H1 (cell line): ENCODE data around the gene PIK3R1. TPM values are rescaled to one million over a fixed set of nuclear protein-coding genes. Genes with fewer than 3 reads are reported as not detected.

Experiments
- CTCF ChIA-PET: fragments of 300-600 bp; sonication (Branson Sonifier 250); formaldehyde crosslinking; loops from one replicate; lab custom pipeline; 2021; ENCODE audit not compliant: partially characterized antibody; lab: Charles Lee
- POLR2A ChIA-PET: fragments of 300-600 bp; sonication (Branson Sonifier 250); formaldehyde crosslinking; loops from one replicate; lab custom pipeline; 2021; ENCODE audit warnings: inconsistent platforms; ENCODE audit not compliant: partially characterized antibody; lab: Charles Lee
- DNase-seq, 2 experiments: peaks; one replicate each; pipeline versions ENCODE4 v3.0.0 to v3.0.0-alpha.2; 2010 to 2022; ENCODE audit warnings: low spot score in 2 of 2, low read depth in 1 of 2, mixed read lengths in 1 of 2
- FAIRE-seq: peaks from 2 replicates; lab custom pipeline; 2011; peaks lifted over from hg19 to GRCh38; lab: Jason Lieb, UNC
- H2AFZ ChIP-seq: 2 replicates; pipeline ENCODE4 v1.8.1; 2012; ENCODE audit warnings: low read length, inconsistent platforms
- H2AK5ac ChIP-seq: 2 replicates; pipeline ENCODE4 v1.6.1; 2013; ENCODE audit warnings: low read depth, low read length
- H2BK120ac ChIP-seq: replicated peaks from 2 replicates; pipeline ENCODE3; 2013; ENCODE audit warnings: low read depth, low read length, inconsistent platforms
- H2BK12ac ChIP-seq: 2 replicates; pipeline ENCODE4 v1.6.1; 2013; ENCODE audit warnings: low read depth, low read length
- H2BK15ac ChIP-seq: 2 replicates; pipeline ENCODE4 v1.6.1; 2013; ENCODE audit warnings: low read length
- H2BK20ac ChIP-seq: 2 replicates; pipeline ENCODE4 v1.6.1; 2013; ENCODE audit warnings: low read length
- H2BK5ac ChIP-seq: 2 replicates; pipeline ENCODE4 v1.6.1; 2013; ENCODE audit warnings: low read depth, low read length
- H3K14ac ChIP-seq: 2 replicates; pipeline ENCODE4 v1.6.1; 2013; ENCODE audit warnings: inconsistent platforms; ENCODE audit not compliant: insufficient read length
- H3K18ac ChIP-seq: 2 replicates; pipeline ENCODE4 v1.6.1; 2013; ENCODE audit warnings: low read length; ENCODE audit errors: extremely low read depth
- H3K23ac ChIP-seq: 2 replicates; pipeline ENCODE4 v1.6.1; 2013; ENCODE audit warnings: inconsistent platforms; ENCODE audit not compliant: insufficient read length
- H3K23me2 ChIP-seq: 2 replicates; pipeline ENCODE4 v1.6.1; 2013; ENCODE audit warnings: low read depth, low read length
- H3K27ac ChIP-seq: 2 replicates; pipeline ENCODE4 v1.6.1; 2011; ENCODE audit warnings: low read depth, low read length, inconsistent platforms
- H3K27me3 ChIP-seq, 4 experiments: replicated peaks in 1 of 4; 1 replicate in 1 of 4; 2 replicates in 3 of 4; pipeline versions ENCODE4 v1.6.1 to v1.8.1; 2011 to 2013; ENCODE audit warnings: low read length in 3 of 4, mild to moderate bottlenecking in 3 of 4, inconsistent platforms in 2 of 4, mixed read lengths in 2 of 4, moderate library complexity in 1 of 4; ENCODE audit not compliant: control insufficient read depth in 3 of 4, insufficient read depth in 3 of 4; ENCODE audit errors: extremely low read depth in 1 of 4
- H3K36me3 ChIP-seq, 4 experiments: 2 replicates each; pipeline versions ENCODE4 v1.6.1 to v1.8.1; 2011 to 2013; ENCODE audit warnings: mild to moderate bottlenecking in 4 of 4, low read length in 3 of 4, moderate library complexity in 2 of 4, control low read depth in 1 of 4, inconsistent platforms in 1 of 4; ENCODE audit not compliant: insufficient read depth in 4 of 4, control insufficient read depth in 2 of 4
- H3K4ac ChIP-seq: replicated peaks from 2 replicates; pipeline ENCODE3; 2013; ENCODE audit warnings: low read length, low read depth, mixed read lengths, inconsistent platforms; ENCODE audit not compliant: insufficient read length
- H3K4me1 ChIP-seq, 4 experiments: replicated peaks in 1 of 4; 1 replicate in 1 of 4; 2 replicates in 3 of 4; pipeline versions ENCODE4 v1.6.1 to v1.8.1; 2011 to 2013; ENCODE audit warnings: low read length in 3 of 4, inconsistent platforms in 2 of 4, mixed read lengths in 1 of 4; ENCODE audit not compliant: insufficient read depth in 4 of 4, control insufficient read depth in 3 of 4
- H3K4me2 ChIP-seq, 2 experiments: 2 replicates each; pipeline versions ENCODE4 v1.6.1 to v1.8.1; 2011 to 2013; ENCODE audit warnings: low read depth in 2 of 2, low read length in 2 of 2, control low read depth in 1 of 2, inconsistent platforms in 1 of 2, mild to moderate bottlenecking in 1 of 2; ENCODE audit not compliant: insufficient read depth in 1 of 2
- H3K4me3 ChIP-seq, 4 experiments: fragments of 200-600, 300-600 bp in 1 of 4; sonication (generic), shearing (Covaris generic), sonication (Bioruptor Twin) in 1 of 4; 2 replicates each; pipeline versions ENCODE4 v1.5.1 to v1.8.1; 2011 to 2016; ENCODE audit warnings: low read length in 4 of 4, low read depth in 3 of 4, control low read depth in 2 of 4, inconsistent platforms in 2 of 4, mild to moderate bottlenecking in 2 of 4, mixed read lengths in 1 of 4, moderate library complexity in 1 of 4; ENCODE audit not compliant: insufficient read depth in 2 of 4; ENCODE audit errors: extremely low read depth in 1 of 4
- H3K56ac ChIP-seq: replicated peaks from 2 replicates; pipeline ENCODE3; 2013; ENCODE audit warnings: low read depth, mild to moderate bottlenecking, mixed read lengths, low read length, inconsistent platforms; ENCODE audit not compliant: insufficient read length
- H3K79me1 ChIP-seq: 2 replicates; pipeline ENCODE4 v1.6.1; 2013; ENCODE audit warnings: low read depth, low read length, control low read depth
- H3K79me2 ChIP-seq, 2 experiments: 2 replicates each; pipeline versions ENCODE4 v1.6.1 to v1.8.1; 2012 to 2013; ENCODE audit warnings: low read length in 2 of 2, mild to moderate bottlenecking in 2 of 2, inconsistent platforms in 1 of 2; ENCODE audit not compliant: insufficient read depth in 2 of 2, control insufficient read depth in 1 of 2
- H3K9ac ChIP-seq, 4 experiments: replicated peaks in 1 of 4; 1 replicate in 1 of 4; 2 replicates in 3 of 4; pipeline versions ENCODE4 v1.6.1 to v1.8.1; 2011 to 2013; ENCODE audit warnings: low read depth in 3 of 4, low read length in 3 of 4, control low read depth in 2 of 4, mild to moderate bottlenecking in 2 of 4, moderate library complexity in 2 of 4, inconsistent platforms in 1 of 4; ENCODE audit errors: extremely low read depth in 1 of 4
- H3K9me3 ChIP-seq, 2 experiments: 2 replicates each; pipeline versions ENCODE4 v1.6.1 to v1.8.1; 2012 to 2013; ENCODE audit warnings: mild to moderate bottlenecking in 2 of 2, moderate library complexity in 2 of 2, control low read depth in 1 of 2, inconsistent platforms in 1 of 2, low read depth in 1 of 2, low read length in 1 of 2, mixed read lengths in 1 of 2; ENCODE audit not compliant: insufficient read depth in 2 of 2
- H4K20me1 ChIP-seq, 2 experiments: replicated peaks in 1 of 2; 2 replicates each; pipeline versions ENCODE3 to v1.8.1; 2011 to 2013; ENCODE audit warnings: inconsistent platforms in 2 of 2, low read length in 2 of 2, mild to moderate bottlenecking in 1 of 2; ENCODE audit not compliant: insufficient read depth in 2 of 2, control insufficient read depth in 1 of 2
- H4K5ac ChIP-seq: 2 replicates; pipeline ENCODE4 v1.6.1; 2013; ENCODE audit warnings: low read length, low read depth, mixed read lengths, inconsistent platforms; ENCODE audit not compliant: insufficient read length
- H4K8ac ChIP-seq: 2 replicates; pipeline ENCODE4 v1.8.0; 2013; ENCODE audit warnings: mild to moderate bottlenecking, moderate library complexity, low read length, inconsistent platforms; ENCODE audit not compliant: insufficient read depth; ENCODE audit errors: extremely low read depth
- H4K91ac ChIP-seq: replicated peaks from 2 replicates; pipeline ENCODE3; 2013; ENCODE audit warnings: low read length, mixed read lengths, inconsistent platforms; ENCODE audit not compliant: insufficient read length
- RXRA ChIP-seq: IDR thresholded peaks from 2 replicates; pipeline ENCODE4 v1.6.1; 2011; ENCODE audit warnings: low read depth, mild to moderate bottlenecking, low read length, moderate library complexity; ENCODE audit not compliant: insufficient read depth
- WGBS, 2 experiments: shearing (Covaris generic) in 1 of 2; methylation state at CpG; one replicate each; pipeline versions ENCODE4 v1.1.6 to v1.1.7; 2013 to 2015; ENCODE audit warnings: low lambda C conversion rate in 2 of 2, mixed read lengths in 2 of 2, inconsistent platforms in 1 of 2, low coverage in 1 of 2, missing lambda C conversion rate in 1 of 2; ENCODE audit not compliant: insufficient replicate concordance in 2 of 2, insufficient coverage in 1 of 2, insufficient read length in 1 of 2; ENCODE audit errors: extremely low coverage in 1 of 2, missing lambda C conversion rate in 1 of 2; 5-methylcytosine and 5-hydroxymethylcytosine counted together
- polyA plus RNA-seq, 7 experiments: library from polyadenylated mRNA; depleted of rRNA in 3 of 7; stranded (reverse) in 5 of 7; unstranded in 2 of 7; fragments of >200 nt in 5 of 7; fragments of 200-250 nt in 2 of 7; gene quantifications; 1 replicate in 5 of 7; 2 replicates in 1 of 7; 4 replicates in 1 of 7; pipeline versions ENCODE4 v1.2.1 to v1.2.3, GENCODE V29; 2011 to 2013; ENCODE audit warnings: missing spikeins in 2 of 7, mixed read lengths in 2 of 7
- total RNA-seq: library from RNA; stranded (reverse); fragmentation: NEBNext Ultra II Directional; extraction: Animal tissue kit (Norgen Biotek cat#: 25700); gene quantifications from 2 replicates; pipeline ENCODE4 v1.2.1, GENCODE V29; 2021
- TF ChIP-seq, protein P1 (sequence below): IDR thresholded peaks from 2 replicates; pipeline ENCODE4 v1.6.1; 2012; ENCODE audit warnings: inconsistent platforms

The PIK3R1 gene
- total and polyA plus RNA-seq, 2 of the 8 experiments (the other 6 are each of a cell fraction or from before 2014, with no cell fraction given): 2.3 to 13.7 TPM

DNA sequence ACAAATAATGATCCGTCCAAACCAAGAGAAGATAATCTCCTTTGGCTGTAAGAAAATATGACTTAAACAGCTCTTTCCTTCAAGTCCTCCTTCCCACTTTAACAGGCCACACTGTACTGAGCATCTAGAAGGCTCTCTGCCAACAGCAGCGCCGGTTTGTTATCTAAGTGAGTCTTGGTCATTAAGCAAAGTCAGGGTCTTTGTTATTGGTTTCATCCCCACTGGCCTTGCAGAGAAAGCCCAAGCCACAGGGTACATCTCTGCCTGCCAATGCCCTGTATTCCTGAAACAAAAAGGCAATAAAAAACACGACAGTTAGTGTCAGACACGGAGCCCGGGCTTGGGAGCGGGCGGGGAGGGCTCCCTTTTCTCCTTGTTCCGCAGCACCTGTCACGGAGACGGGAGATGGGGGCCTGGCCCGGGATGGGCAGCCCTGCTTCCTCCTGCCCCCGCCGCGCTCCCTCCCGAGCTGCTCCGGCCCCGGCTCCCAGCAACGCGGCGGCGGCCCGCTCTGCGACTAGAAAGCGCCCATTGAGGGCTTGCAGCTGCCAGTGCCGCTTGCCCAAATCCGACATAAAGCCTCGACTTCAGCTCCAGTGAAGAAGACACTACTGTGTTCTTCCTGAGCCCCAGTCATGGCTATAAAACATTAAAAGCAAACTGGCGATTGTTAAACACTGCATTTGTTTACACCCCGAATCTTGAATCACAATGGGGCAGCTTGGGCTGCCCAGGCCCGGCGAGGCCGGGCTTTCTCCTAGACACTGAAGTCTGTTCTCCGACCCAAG is 28.1 kb upstream of the PIK3R1 start:
- peak overlapping the region; percentile 46 for H4K91ac ChIP-seq
- H3K14ac ChIP-seq: no peak overlapping the region
- ChIA-PET CTCF (interaction anchor here (1.5 kb wide), 1 partner anchor 59 kb away, joined by 4 read pairs; no protein-coding TSS in a partner anchor), POLR2A (interaction anchor here (0.5 to 1.7 kb wide), 6 partner anchors 14 to 29 kb away, joined by 3 to 7 read pairs (median 3); partner anchors contain the start of gene PIK3R1)
- FAIRE-seq (peak; percentile 63), DNase-seq (peak; percentile 36 to 81)
- H4K20me1 ChIP-seq: no peaks in the 10 kb centered on the region
- peak overlapping the region; percentile 12 for H4K5ac ChIP-seq
- H2BK120ac ChIP-seq: no peak overlapping the region
- H3K9ac ChIP-seq: peak overlapping the region in 2 of 4 experiments; percentile 23 to 69; a peak in 4 of 7 replicates
- H3K23me2 ChIP-seq: no peaks in the 10 kb centered on the region
- no peak overlapping the region for H3K23ac ChIP-seq
- peak overlapping the region; percentile 60; the same call in 1 of the 2 replicates for H2AFZ ChIP-seq
- peak overlapping the region; percentile 84; the same call in 1 of the 2 replicates for H2BK5ac ChIP-seq
- H3K4ac ChIP-seq: no peak overlapping the region
- H3K56ac ChIP-seq: no peak overlapping the region
- no peak overlapping the region for H2BK20ac ChIP-seq
- no peaks in the 10 kb centered on the region for H3K79me2 ChIP-seq
- H2AK5ac ChIP-seq: no peak overlapping the region
- 3% methylated on average over 34 of the region's 34 CpGs; no CpG with 5 or more reads in 1 of the 2 experiments for WGBS, 2 experiments
- no peaks in the 10 kb centered on the region for H3K36me3 ChIP-seq
- no peaks in the 10 kb centered on the region for H3K27me3 ChIP-seq
- peak overlapping the region; percentile 56 to 61 for H3K4me2 ChIP-seq
- no peak overlapping the region for H2BK15ac ChIP-seq
- no peak overlapping the region; the same call in 1 of the 2 replicates for H3K18ac ChIP-seq
- H3K4me1 ChIP-seq: peaks cover 0 to 14% (median 8%) of the 10 kb centered on the region in 4 experiments; a peak in 4 of 7 replicates
- peak overlapping the region; percentile 53 for H2BK12ac ChIP-seq
- H4K8ac ChIP-seq: peak overlapping the region; percentile 86
- H3K27ac ChIP-seq: no peak overlapping the region; the same call in 1 of the 2 replicates
- H3K79me1 ChIP-seq: no peaks in the 10 kb centered on the region
- H3K9me3 ChIP-seq: peaks cover 0 to 5% of the 10 kb centered on the region in 2 experiments; a peak in 1 of 4 replicates
- H3K4me3 ChIP-seq: peak overlapping the region; percentile 27 to 53 (median 33)
- TF ChIP-seq, protein P1, sequence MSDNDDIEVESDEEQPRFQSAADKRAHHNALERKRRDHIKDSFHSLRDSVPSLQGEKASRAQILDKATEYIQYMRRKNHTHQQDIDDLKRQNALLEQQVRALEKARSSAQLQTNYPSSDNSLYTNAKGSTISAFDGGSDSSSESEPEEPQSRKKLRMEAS: 0 out of 2 replicates have a peak, but pooled peaks have one; percentile 19
- TF ChIP-seq RXRA: 0 out of 2 replicates have a peak, but pooled peaks have one; percentile 2
